ENCODE results near the gene HCN2.
"Not testable (repeated sequence)": the region's sequence is repeated elsewhere in the genome, so short reads cannot be mapped to it uniquely, and the experiment has no call there.

Gene HCN2

GRCh38 chr19:588093-588740 is 1.5 kb upstream of the HCN2 start:
- DNase-seq: peak; percentile 80 to 90

GRCh38 chr19:588741-589692 is 664 bp upstream of the HCN2 start:
- DNase-seq: peak in 1 of 2 donors; percentile 43

- no peak for DNase-seq
Observed at GRCh38 chr19:590396-590745, 690 bp downstream of the HCN2 start.

- no peak for DNase-seq
Observed at GRCh38 chr19:590750-591098, 1.0 kb downstream of the HCN2 start.

GRCh38 chr19:591099-591958 is 1.6 kb downstream of the HCN2 start:
- DNase-seq: peak in 1 of 2 donors; percentile 19

- no peak for DNase-seq
Observed at GRCh38 chr19:592101-592500, 2.4 kb downstream of the HCN2 start.

- DNase-seq: no peak
Observed at GRCh38 chr19:593055-593454, 3.4 kb downstream of the HCN2 start.

- DNase-seq: no peak
Observed at GRCh38 chr19:593505-593904, 3.8 kb downstream of the HCN2 start.

GRCh38 chr19:594265-594870 is 4.7 kb downstream of the HCN2 start:
- no peak for DNase-seq

- no peak for DNase-seq
Observed at GRCh38 chr19:595326-596262, 5.9 kb downstream of the HCN2 start.

- DNase-seq: no peak
Observed at GRCh38 chr19:596263-596655, 6.6 kb downstream of the HCN2 start.

GRCh38 chr19:597406-598315 is 8.0 kb downstream of the HCN2 start:
- no peak for DNase-seq

GRCh38 chr19:601310-601709 is 11.6 kb downstream of the HCN2 start:
- DNase-seq: no peak

GRCh38 chr19:601790-602189 is 12.1 kb downstream of the HCN2 start:
- no peak for DNase-seq

GRCh38 chr19:602391-603301 is 13.0 kb downstream of the HCN2 start:
- no peak for DNase-seq

GRCh38 chr19:603302-603639 is 13.6 kb downstream of the HCN2 start:
- DNase-seq: not testable (repeated sequence)

- not testable (repeated sequence) for DNase-seq
Observed at GRCh38 chr19:603779-604178, 14.1 kb downstream of the HCN2 start.

- DNase-seq: no peak
Observed at GRCh38 chr19:604355-604754, 14.7 kb downstream of the HCN2 start.

All from hippocampal formation (tissue), 2 donors.